ENCODE measurements around the gene MIX23. TPM values are rescaled to one million over a fixed set of nuclear protein-coding genes. Genes with fewer than 3 reads are reported as not detected.

The MIX23 gene
- total and polyA plus RNA-seq, 2 of the 4 experiments (the other 2 are of a cell fraction): 10.0 to 26.7 TPM

DNA sequence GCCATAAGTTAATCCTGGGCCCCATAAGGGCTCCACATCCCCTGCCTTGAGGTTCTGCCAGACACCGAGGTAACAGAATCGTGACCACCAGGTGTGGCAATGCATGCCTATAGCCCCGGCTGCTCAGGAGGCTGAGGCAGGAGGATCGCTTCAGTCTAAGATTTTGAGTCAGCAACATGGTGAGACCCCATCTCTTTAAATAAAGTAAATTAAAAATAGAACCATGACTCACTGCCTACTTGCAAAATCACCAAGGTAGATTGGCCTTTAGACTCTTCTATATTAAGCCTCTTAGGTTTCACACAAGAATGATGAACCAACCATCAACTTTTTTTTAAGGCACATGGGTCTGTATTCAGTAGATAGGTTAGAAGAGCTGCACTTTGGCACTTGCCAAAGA, 23.2 kb upstream of the MIX23 start:
- in situ Hi-C loops (cut with MboI; ENCODE audit: low sequenced_read_pairs) (no loop called here), dilution Hi-C loops (cut with HindIII; ENCODE audit: low sequenced_read_pairs, unreplicated experiment) (no loop called here), intact Hi-C loops (cut with micrococcal nuclease) (no loop called here)
- no peak overlapping the region for H3K18ac ChIP-seq (ENCODE audit: low read depth, low read length)
- WGBS, 2 experiments (ENCODE audit: extremely low coverage in 2 of 2, insufficient read length in 1 of 2): 100% methylated on average over 2 of the region's 4 CpGs; no CpG with 5 or more reads in 1 of the 2 experiments
- no peak overlapping the region for H3K27ac ChIP-seq (ENCODE audit: insufficient read depth, low read length)
- no peak overlapping the region for H4K8ac ChIP-seq (ENCODE audit: low read depth in 2 of 2, low read length in 2 of 2)
- POLR2A ChIA-PET (ENCODE audit: unreplicated experiment): no interaction called here
- H2AK5ac ChIP-seq (ENCODE audit: low read depth, low read length): no peak overlapping the region
- H3K4me1 ChIP-seq (ENCODE audit: control insufficient read depth, insufficient read depth, low read length): no peaks in the 10 kb centered on the region
- no peaks in the 10 kb centered on the region for H4K20me1 ChIP-seq (ENCODE audit: insufficient read depth, low read length)
- no peak overlapping the region for H2BK120ac ChIP-seq (ENCODE audit: low read depth, low read length)
- H2BK20ac ChIP-seq (ENCODE audit: low read depth, low read length): no peak overlapping the region
- H3K9ac ChIP-seq (ENCODE audit: low read depth, low read length): no peak overlapping the region
- no peak overlapping the region for H4K91ac ChIP-seq (ENCODE audit: insufficient read depth, low read depth, low read length)
- H3K56ac ChIP-seq (ENCODE audit: extremely low read depth, insufficient read depth, low read length): no peak overlapping the region
- BruUV-seq (replicated peaks): no TSS peak
- peaks cover 3% of the 10 kb centered on the region in 2 experiments; a peak in 3 of 4 replicates for H3K79me1 ChIP-seq (ENCODE audit: low read depth in 1 of 2, low read length in 2 of 2)
- TF ChIP-seq FOS (IDR thresholded peaks at IDR 0.05; ENCODE audit: low read depth, low read length): no peak
- no peak for TF ChIP-seq SMC3 (IDR thresholded peaks at IDR 0.05; ENCODE audit: low read depth, low read length)
- no peak for TF ChIP-seq POLR2A (IDR thresholded peaks at IDR 0.05; ENCODE audit: low read depth, low read length)
- no peak for TF ChIP-seq CEBPB (IDR thresholded peaks at IDR 0.05; ENCODE audit: low read depth, low read length)
- TF ChIP-seq, protein P1, sequence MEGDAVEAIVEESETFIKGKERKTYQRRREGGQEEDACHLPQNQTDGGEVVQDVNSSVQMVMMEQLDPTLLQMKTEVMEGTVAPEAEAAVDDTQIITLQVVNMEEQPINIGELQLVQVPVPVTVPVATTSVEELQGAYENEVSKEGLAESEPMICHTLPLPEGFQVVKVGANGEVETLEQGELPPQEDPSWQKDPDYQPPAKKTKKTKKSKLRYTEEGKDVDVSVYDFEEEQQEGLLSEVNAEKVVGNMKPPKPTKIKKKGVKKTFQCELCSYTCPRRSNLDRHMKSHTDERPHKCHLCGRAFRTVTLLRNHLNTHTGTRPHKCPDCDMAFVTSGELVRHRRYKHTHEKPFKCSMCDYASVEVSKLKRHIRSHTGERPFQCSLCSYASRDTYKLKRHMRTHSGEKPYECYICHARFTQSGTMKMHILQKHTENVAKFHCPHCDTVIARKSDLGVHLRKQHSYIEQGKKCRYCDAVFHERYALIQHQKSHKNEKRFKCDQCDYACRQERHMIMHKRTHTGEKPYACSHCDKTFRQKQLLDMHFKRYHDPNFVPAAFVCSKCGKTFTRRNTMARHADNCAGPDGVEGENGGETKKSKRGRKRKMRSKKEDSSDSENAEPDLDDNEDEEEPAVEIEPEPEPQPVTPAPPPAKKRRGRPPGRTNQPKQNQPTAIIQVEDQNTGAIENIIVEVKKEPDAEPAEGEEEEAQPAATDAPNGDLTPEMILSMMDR (conservative IDR thresholded peaks at IDR 0.05; ENCODE audit: low read depth, low read length): no peak
- TF ChIP-seq, protein P2, sequence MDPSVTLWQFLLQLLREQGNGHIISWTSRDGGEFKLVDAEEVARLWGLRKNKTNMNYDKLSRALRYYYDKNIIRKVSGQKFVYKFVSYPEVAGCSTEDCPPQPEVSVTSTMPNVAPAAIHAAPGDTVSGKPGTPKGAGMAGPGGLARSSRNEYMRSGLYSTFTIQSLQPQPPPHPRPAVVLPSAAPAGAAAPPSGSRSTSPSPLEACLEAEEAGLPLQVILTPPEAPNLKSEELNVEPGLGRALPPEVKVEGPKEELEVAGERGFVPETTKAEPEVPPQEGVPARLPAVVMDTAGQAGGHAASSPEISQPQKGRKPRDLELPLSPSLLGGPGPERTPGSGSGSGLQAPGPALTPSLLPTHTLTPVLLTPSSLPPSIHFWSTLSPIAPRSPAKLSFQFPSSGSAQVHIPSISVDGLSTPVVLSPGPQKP (IDR thresholded peaks at IDR 0.05; ENCODE audit: borderline replicate concordance, low read depth, low read length): no peak
- no peak for TF ChIP-seq NFE2L2 (IDR thresholded peaks at IDR 0.05; ENCODE audit: low read depth, low read length)
- TF ChIP-seq, protein P3, sequence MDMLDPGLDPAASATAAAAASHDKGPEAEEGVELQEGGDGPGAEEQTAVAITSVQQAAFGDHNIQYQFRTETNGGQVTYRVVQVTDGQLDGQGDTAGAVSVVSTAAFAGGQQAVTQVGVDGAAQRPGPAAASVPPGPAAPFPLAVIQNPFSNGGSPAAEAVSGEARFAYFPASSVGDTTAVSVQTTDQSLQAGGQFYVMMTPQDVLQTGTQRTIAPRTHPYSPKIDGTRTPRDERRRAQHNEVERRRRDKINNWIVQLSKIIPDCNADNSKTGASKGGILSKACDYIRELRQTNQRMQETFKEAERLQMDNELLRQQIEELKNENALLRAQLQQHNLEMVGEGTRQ (IDR thresholded peaks at IDR 0.05; ENCODE audit: low read depth, low read length): no peak
- TF ChIP-seq RAD21 (IDR thresholded peaks at IDR 0.05; ENCODE audit: low read length): no peak
- TF ChIP-seq MAFK (IDR thresholded peaks at IDR 0.05; ENCODE audit: low read depth, low read length): no peak
- TF ChIP-seq MAZ (IDR thresholded peaks at IDR 0.05; ENCODE audit: borderline replicate concordance, low read depth, low read length): no peak
- no peak for TF ChIP-seq BHLHE40 (IDR thresholded peaks at IDR 0.05; ENCODE audit: low read depth, low read length)
- no peak for TF ChIP-seq RCOR1 (IDR thresholded peaks at IDR 0.05; ENCODE audit: insufficient replicate concordance, low read length)
- TF ChIP-seq CHD1 (IDR thresholded peaks at IDR 0.05; ENCODE audit: low read depth, low read length): no peak
- TF ChIP-seq RFX5 (IDR thresholded peaks at IDR 0.05; ENCODE audit: low read depth, low read length): no peak
- TF ChIP-seq MXI1 (IDR thresholded peaks at IDR 0.05; ENCODE audit: borderline replicate concordance, low read depth, low read length): no peak
- no peaks in the 10 kb centered on the region for H3K9me1 ChIP-seq (ENCODE audit: insufficient read depth, low read length)
- ATAC-seq (ENCODE audit: low read depth) (no peak), DNase-seq (no peak)
- no peaks in the 10 kb centered on the region for H3K9me3 ChIP-seq (ENCODE audit: control insufficient read depth, insufficient read depth, low read length)
- H2AK9ac ChIP-seq (replicated peaks; ENCODE audit: low read depth, low read length, poor library complexity): no peak overlapping the region
- no peak overlapping the region for H3K4me2 ChIP-seq (ENCODE audit: low read depth, low read length)
- no peak overlapping the region for H3K4me3 ChIP-seq (ENCODE audit: insufficient read depth, low read depth, low read length)
- no peak overlapping the region for H3K23ac ChIP-seq (ENCODE audit: low read depth, low read length)
- no peak overlapping the region for H2BK15ac ChIP-seq (ENCODE audit: low read depth, low read length)
- H2BK5ac ChIP-seq (ENCODE audit: low read depth, low read length, poor library complexity, severe bottlenecking): no peak overlapping the region
- CTCF ChIA-PET: no interaction called here
- no peak overlapping the region for H3K4ac ChIP-seq (ENCODE audit: low read depth, low read length)
- H4K5ac ChIP-seq (ENCODE audit: low read depth, low read length): no peak overlapping the region
- no peak overlapping the region for H2AFZ ChIP-seq (replicated peaks; ENCODE audit: low read length, poor library complexity)
- H3K14ac ChIP-seq (replicated peaks; ENCODE audit: low read depth, low read length): no peak overlapping the region
- H3K27me3 ChIP-seq (ENCODE audit: control insufficient read depth, insufficient read depth, low read length): no peaks in the 10 kb centered on the region
- H3K36me3 ChIP-seq (ENCODE audit: control insufficient read depth, insufficient read depth, low read length): peaks cover 17% of the 10 kb centered on the region
